ENCODE results near the gene SELENON. TPM values are rescaled to one million over a fixed set of nuclear protein-coding genes. Genes with fewer than 3 reads are reported as not detected.
"Not testable (repeated sequence)": the region's sequence is repeated elsewhere in the genome, so short reads cannot be mapped to it uniquely, and the experiment has no call there.

Gene SELENON
- total RNA-seq, 4 donors from 2014 or later: 20.0 to 51.0 (median 43.3) TPM

DNA sequence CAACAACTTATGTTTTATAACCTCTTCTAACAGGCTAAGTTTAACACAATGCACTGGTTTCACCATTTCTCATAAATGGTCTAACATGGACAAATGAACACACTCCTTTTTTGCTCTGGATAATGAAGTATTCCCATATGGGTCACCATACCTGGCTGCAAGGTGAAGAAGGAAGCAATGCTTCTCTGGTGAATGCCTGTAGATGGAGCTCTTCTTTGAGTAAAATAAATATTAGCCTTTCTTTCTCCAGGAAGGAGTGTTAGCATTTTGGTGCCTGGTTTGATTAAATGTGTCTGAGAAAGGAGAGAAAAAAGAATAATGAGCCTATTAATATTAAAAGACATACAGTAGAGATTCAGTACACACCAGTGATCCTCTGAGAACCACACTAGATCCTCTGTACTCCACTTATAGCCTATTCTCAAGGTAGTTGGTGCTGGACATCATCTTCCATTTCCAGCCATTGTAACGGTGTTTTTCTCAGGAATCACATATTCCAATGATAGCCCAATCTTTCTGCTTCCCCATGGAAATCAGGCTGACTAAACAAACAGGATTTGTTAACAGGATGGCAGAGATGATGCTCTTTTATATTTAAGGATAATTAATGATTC, 37.4 kb downstream of the SELENON start:
- Histone ChIP-seq H3K4me1 (no peaks in the 10 kb centered on the region), H3K4me3 (no peak overlapping the region), H3K27ac (no peak overlapping the region), H3K27me3 (no peaks in the 10 kb centered on the region), H3K9me3 (no peaks in the 10 kb centered on the region), H3K36me3 (peaks cover 0 to 26% of the 10 kb centered on the region in 2 donors)
- in situ Hi-C loops (cut with MboI; ENCODE audit: low sequenced_read_pairs in 4 of 4): no loop called here
- DNase-seq (no peak), ATAC-seq (no peak)
- intact Hi-C loops (cut with DNase I; ENCODE audit: low total_unique reads): no loop called here
- TF ChIP-seq, protein P1, sequence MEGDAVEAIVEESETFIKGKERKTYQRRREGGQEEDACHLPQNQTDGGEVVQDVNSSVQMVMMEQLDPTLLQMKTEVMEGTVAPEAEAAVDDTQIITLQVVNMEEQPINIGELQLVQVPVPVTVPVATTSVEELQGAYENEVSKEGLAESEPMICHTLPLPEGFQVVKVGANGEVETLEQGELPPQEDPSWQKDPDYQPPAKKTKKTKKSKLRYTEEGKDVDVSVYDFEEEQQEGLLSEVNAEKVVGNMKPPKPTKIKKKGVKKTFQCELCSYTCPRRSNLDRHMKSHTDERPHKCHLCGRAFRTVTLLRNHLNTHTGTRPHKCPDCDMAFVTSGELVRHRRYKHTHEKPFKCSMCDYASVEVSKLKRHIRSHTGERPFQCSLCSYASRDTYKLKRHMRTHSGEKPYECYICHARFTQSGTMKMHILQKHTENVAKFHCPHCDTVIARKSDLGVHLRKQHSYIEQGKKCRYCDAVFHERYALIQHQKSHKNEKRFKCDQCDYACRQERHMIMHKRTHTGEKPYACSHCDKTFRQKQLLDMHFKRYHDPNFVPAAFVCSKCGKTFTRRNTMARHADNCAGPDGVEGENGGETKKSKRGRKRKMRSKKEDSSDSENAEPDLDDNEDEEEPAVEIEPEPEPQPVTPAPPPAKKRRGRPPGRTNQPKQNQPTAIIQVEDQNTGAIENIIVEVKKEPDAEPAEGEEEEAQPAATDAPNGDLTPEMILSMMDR (IDR thresholded peaks at IDR 0.05 in 4 of 5, conservative IDR thresholded peaks at IDR 0.05 in 1 of 5): no peak
- no peak for TF ChIP-seq POLR2A (IDR thresholded peaks at IDR 0.05)

DNA sequence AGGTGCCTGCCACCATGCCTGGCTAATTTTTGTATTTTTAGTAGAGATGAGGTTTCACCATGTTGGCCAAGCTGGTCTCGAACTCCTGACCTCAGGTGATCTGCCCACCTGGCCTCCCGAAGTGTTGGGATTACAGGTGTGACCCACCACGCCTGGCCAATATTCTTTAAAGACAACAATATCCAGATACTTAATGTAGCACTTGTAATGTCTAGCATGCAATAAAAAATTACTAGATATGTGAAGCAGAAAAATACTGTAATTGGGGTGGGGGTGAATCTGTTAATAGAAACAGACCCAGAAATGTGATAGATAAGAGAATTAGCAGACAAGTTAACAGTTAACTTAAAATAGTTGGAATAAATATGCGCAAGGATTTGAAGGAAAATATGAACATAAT, 39.8 kb downstream of the SELENON start:
- H3K9me3 ChIP-seq; H3K27me3 ChIP-seq; H3K36me3 ChIP-seq; ATAC-seq; H3K4me3 ChIP-seq; H3K27ac ChIP-seq; H3K4me1 ChIP-seq; in situ Hi-C loops (cut with MboI; ENCODE audit: low sequenced_read_pairs in 4 of 4); DNase-seq; intact Hi-C loops (cut with DNase I; ENCODE audit: low total_unique reads): not testable (repeated sequence)

DNA sequence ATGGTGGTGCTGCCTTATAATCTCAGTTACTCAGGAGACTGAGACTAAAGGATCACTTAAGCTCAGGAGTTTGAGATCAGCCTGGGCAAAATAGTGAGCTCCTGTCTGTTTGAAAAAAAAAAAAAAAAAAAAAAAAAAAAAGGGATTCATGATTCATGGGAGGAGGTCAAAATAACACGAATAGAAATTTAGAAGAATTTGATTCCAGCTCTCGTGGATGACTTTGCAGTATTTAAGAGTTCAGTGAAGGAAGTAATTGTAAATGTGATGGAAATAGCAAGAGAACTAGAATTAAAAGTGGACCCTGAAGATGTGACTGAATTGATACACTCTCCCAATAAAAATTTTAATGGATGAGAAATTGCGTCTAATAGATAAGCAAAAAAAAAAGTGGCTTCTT, 43.5 kb downstream of the SELENON start:
- no peak for DNase-seq
- no peak for ATAC-seq
- no peak for TF ChIP-seq POLR2A (IDR thresholded peaks at IDR 0.05)
- TF ChIP-seq, protein P1 (IDR thresholded peaks at IDR 0.05 in 4 of 5, conservative IDR thresholded peaks at IDR 0.05 in 1 of 5): no peak
- peaks cover 0 to 3% of the 10 kb centered on the region in 2 donors for H3K4me1 ChIP-seq
- H3K27ac ChIP-seq: no peak overlapping the region
- intact Hi-C loops (cut with DNase I; ENCODE audit: low total_unique reads) (no loop called here), in situ Hi-C loops (cut with MboI; ENCODE audit: low sequenced_read_pairs in 4 of 4) (no loop called here)
- H3K4me3 ChIP-seq: no peak overlapping the region
- H3K27me3 ChIP-seq: no peaks in the 10 kb centered on the region
- H3K9me3 ChIP-seq: no peaks in the 10 kb centered on the region
- no peaks in the 10 kb centered on the region for H3K36me3 ChIP-seq

DNA sequence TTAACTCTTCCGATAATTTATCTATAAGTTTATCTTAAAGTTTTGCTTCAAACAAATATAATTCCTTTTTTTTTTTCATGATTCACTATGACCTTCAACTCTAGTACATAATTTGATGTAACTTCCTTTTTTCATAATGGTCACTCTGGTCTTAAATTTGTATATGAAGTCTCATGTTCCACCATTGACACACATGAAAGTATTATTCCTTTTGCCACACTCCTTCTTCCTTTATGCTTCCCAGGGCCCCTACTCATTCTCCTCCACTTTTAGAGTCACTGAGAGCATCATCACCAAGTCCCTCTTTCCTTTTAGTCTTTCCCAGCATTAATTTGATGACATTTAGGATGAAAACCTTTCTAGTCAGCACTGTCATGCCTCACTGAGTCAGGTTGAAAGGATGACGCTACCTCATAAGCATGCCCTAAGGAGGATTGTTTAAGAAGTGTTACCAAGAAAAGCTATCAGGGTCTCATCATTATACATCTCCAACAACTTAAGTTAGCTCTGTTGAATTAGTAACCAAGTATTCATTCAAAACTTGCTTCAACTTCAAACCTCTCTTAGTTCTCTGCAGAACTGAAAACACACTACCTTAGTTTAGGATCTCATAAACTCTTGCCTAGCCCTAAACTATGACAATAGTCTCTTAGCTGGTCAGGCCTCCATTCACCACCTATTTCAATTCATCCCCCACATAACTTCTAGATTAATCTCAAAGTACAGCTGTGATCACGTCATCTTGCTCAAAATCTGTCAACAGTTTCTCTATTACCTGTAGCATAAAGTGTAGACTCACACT, 44.7 kb downstream of the SELENON start:
- Histone ChIP-seq H3K36me3 (no peaks in the 10 kb centered on the region), H3K27ac (no peak overlapping the region), H3K4me3 (no peak overlapping the region), H3K4me1 (peaks cover 0 to 3% of the 10 kb centered on the region in 2 donors), H3K9me3 (no peaks in the 10 kb centered on the region), H3K27me3 (no peaks in the 10 kb centered on the region)
- intact Hi-C loops (cut with DNase I; ENCODE audit: low total_unique reads) (no loop called here), in situ Hi-C loops (cut with MboI; ENCODE audit: low sequenced_read_pairs in 4 of 4) (no loop called here)
- DNase-seq: no peak
- TF ChIP-seq, protein P1 (IDR thresholded peaks at IDR 0.05 in 4 of 5, conservative IDR thresholded peaks at IDR 0.05 in 1 of 5): no peak
- no peak for TF ChIP-seq POLR2A (IDR thresholded peaks at IDR 0.05)
- no peak for ATAC-seq

DNA sequence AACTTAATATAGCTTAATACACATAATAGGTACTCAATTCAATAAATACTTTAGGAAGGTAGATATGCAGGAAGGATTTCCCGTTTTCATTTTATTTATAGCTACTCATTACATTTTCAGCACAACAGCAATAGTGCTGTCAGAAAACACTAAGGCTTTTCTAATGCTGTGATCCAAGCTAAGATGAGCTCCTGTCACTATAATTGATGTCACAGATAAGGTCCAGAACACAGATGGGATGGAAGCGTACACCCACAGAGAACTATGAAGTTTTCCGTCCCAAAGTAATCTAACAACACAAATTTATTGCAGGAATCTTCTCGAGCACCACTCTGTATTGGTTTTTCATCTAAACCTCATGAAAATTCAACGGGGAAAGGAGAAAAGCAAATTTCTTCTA, 45.7 kb downstream of the SELENON start:
- ATAC-seq (no peak), DNase-seq (no peak)
- no peaks in the 10 kb centered on the region for H3K36me3 ChIP-seq
- H3K4me1 ChIP-seq: peaks cover 0 to 3% of the 10 kb centered on the region in 2 donors
- no peak overlapping the region for H3K27ac ChIP-seq
- no peaks in the 10 kb centered on the region for H3K27me3 ChIP-seq
- in situ Hi-C loops (cut with MboI; ENCODE audit: low sequenced_read_pairs in 4 of 4) (no loop called here), intact Hi-C loops (cut with DNase I; ENCODE audit: low total_unique reads) (no loop called here)
- no peak for TF ChIP-seq POLR2A (IDR thresholded peaks at IDR 0.05)
- TF ChIP-seq, protein P1 (IDR thresholded peaks at IDR 0.05 in 4 of 5, conservative IDR thresholded peaks at IDR 0.05 in 1 of 5): no peak
- H3K4me3 ChIP-seq: no peak overlapping the region
- no peaks in the 10 kb centered on the region for H3K9me3 ChIP-seq

All from gastrocnemius medialis (tissue), 4 donors.